Skeletal muscle tissue (tissue), 5 donors: ENCODE data around the gene RPRML. TPM values are rescaled to one million over a fixed set of nuclear protein-coding genes. Genes with fewer than 3 reads are reported as not detected.
A peak's percentile ranks its signal among the peaks of the same experiment; 100 is the strongest.

Experiments
- H3K27ac ChIP-seq: one replicate; pipeline ENCODE4 v1.7.0; 2013; ENCODE audit warnings: mild to moderate bottlenecking, low read depth, low read length, inconsistent platforms
- H3K27me3 ChIP-seq, 3 donors: one replicate each; pipeline ENCODE4 v1.7.0; 2013; ENCODE audit warnings: low read length in 3 of 3; ENCODE audit not compliant: control insufficient read depth in 3 of 3, insufficient read depth in 3 of 3
- H3K36me3 ChIP-seq, 3 donors: one replicate each; pipeline ENCODE4 v1.7.0; 2013; ENCODE audit warnings: low read length in 3 of 3; ENCODE audit not compliant: control insufficient read depth in 3 of 3, insufficient read depth in 3 of 3
- H3K4me1 ChIP-seq, 3 donors: one replicate each; pipeline ENCODE4 v1.7.0; 2013; ENCODE audit warnings: low read length in 3 of 3, mild to moderate bottlenecking in 3 of 3; ENCODE audit not compliant: control insufficient read depth in 3 of 3, insufficient read depth in 3 of 3
- H3K4me3 ChIP-seq, 3 donors: one replicate each; pipeline ENCODE4 v1.7.0; 2013; ENCODE audit warnings: low read length in 3 of 3
- H3K9ac ChIP-seq, 3 donors: one replicate each; pipeline ENCODE4 v1.7.0; 2013; ENCODE audit warnings: low read length in 3 of 3, mild to moderate bottlenecking in 3 of 3, moderate library complexity in 2 of 3, low read depth in 1 of 3
- H3K9me3 ChIP-seq, 3 donors: one replicate each; pipeline ENCODE4 v1.7.0; 2013; ENCODE audit warnings: low read length in 3 of 3; ENCODE audit not compliant: control insufficient read depth in 3 of 3
- small RNA-seq: library from RNA; depleted of rRNA; stranded (forward); fragments of <200 nt; gene quantifications from one replicate; pipeline ENCODE3, GENCODE V24; 2014
- total RNA-seq: library from RNA; depleted of rRNA; stranded (reverse); fragments of >200 nt; gene quantifications from one replicate; pipeline ENCODE4 v1.2.3, GENCODE V29; 2014
- donor health status: Osteomylitis.

Gene RPRML
- total RNA-seq, 1 donor from 2014 or later = not detected

- no peak overlapping the region for H3K4me3 ChIP-seq
- peaks cover 37 to 46% (median 39%) of the 10 kb centered on the region in 3 donors for H3K36me3 ChIP-seq
- peaks cover 0 to 8% (median 3%) of the 10 kb centered on the region in 3 donors for H3K27me3 ChIP-seq
- H3K27ac ChIP-seq = no peak overlapping the region
- H3K9me3 ChIP-seq = no peaks in the 10 kb centered on the region
- H3K4me1 ChIP-seq = peaks cover 9 to 21% (median 17%) of the 10 kb centered on the region in 3 donors
- H3K9ac ChIP-seq = peak overlapping the region in 1 of 3 donors; percentile 33
Observed at GRCh38 chr17:46940692-46941404, 38.2 kb downstream of the RPRML start.

DNA sequence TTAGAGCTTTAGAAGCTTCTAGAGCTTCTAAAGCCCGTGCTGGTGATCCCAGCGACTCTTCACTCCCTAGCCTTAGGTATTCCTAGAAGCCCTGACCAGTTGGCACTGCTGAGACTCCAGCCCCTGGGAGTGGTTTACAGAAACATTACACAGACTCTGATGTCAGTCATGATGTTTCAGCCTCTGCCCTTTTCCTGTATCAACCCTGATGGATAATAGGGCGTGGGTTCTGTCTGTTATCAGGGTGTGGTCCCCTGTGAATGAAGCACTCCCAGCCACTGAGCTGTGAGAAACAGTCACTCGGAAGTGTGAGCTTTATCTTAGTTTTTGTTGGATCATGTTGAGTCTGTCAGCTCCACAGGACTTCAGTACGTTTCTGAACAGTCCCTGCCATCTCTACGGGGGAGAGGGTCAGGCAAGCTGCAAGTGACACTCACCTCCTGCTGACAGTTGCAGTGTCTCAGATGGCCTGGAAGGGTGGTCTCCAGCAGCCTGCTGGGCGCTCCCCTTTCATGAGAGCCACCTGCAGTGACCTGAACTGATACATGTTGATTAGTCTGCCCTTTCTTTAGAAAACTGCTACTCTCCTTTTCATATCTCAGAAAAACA is 43.3 kb downstream of the RPRML start:
- no peaks in the 10 kb centered on the region for H3K9me3 ChIP-seq
- H3K9ac ChIP-seq = no peak overlapping the region
- no peak overlapping the region for H3K27ac ChIP-seq
- no peaks in the 10 kb centered on the region for H3K4me1 ChIP-seq
- H3K27me3 ChIP-seq = no peaks in the 10 kb centered on the region
- H3K4me3 ChIP-seq = no peak overlapping the region
- H3K36me3 ChIP-seq = peaks cover 83 to 95% (median 86%) of the 10 kb centered on the region in 3 donors

DNA sequence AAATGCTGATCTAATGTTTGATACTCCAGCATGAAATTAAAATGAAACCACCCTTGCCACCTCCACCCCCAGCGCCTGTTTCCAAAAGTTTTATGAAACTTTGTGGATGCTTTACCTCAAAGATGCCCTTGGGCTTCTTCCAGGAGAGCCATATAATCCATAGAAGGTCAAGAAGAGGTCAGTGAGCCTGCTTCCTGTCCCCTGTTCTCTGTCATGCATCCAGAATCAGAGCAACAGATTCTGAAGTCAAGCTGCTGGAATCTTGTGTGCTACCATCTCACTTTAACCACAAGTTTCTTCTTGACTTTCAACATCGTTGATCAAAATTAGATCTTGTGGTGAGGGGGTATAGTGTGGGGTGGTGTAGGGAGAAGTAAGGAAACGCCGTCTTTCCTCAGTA is 47.5 kb downstream of the RPRML start:
- Histone ChIP-seq H3K4me3 (no peak overlapping the region), H3K9ac (no peak overlapping the region), H3K27ac (no peak overlapping the region), H3K9me3 (no peaks in the 10 kb centered on the region), H3K27me3 (no peaks in the 10 kb centered on the region), H3K36me3 (peaks cover 56 to 65% (median 62%) of the 10 kb centered on the region in 3 donors), H3K4me1 (peaks cover 0 to 9% (median 3%) of the 10 kb centered on the region in 3 donors)

DNA sequence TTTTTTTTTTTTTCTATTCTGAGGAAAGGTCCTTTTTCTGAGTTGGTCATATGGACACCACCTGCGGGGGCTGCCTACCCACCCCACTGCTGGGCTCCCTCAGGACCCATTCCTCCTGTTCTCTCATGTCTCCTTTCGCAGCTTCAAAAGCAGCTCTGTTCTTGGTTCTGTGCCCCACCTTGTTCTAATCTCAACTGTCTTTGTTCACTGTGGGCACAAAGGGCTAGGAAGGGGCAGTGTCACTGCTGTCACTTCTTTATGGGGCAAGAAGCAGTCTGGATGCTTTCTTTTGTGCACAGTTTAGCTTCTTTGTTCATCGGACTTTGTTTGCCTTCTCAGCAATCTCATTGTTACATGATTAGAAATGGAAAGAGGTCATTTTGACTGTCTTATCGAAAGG is 49.0 kb downstream of the RPRML start:
- no peaks in the 10 kb centered on the region for H3K27me3 ChIP-seq
- H3K4me1 ChIP-seq = peaks cover 2 to 19% (median 3%) of the 10 kb centered on the region in 3 donors
- no peak overlapping the region for H3K9ac ChIP-seq
- H3K4me3 ChIP-seq = no peak overlapping the region
- peaks cover 41 to 53% (median 47%) of the 10 kb centered on the region in 3 donors for H3K36me3 ChIP-seq
- no peaks in the 10 kb centered on the region for H3K9me3 ChIP-seq
- H3K27ac ChIP-seq = no peak overlapping the region

DNA sequence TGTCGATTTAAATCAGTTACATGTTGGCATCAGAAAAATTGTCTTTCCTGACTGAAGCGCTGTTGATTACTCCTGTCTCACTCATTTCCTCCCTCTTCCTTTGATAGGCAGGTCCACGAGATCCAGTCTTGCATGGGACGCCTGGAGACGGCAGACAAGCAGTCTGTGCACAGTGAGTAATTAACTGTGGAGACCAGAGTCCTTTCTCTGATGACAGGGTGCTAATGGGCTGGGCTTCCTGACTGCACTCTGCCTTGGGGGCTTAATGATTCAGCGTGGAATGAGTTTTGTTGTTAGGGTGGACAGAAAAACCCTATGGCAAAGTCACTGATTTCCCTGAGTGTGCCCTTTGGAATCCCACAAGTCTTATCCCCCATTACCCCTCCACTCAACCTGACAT is 49.6 kb downstream of the RPRML start:
- Histone ChIP-seq H3K36me3 (peaks cover 36 to 46% (median 41%) of the 10 kb centered on the region in 3 donors), H3K4me1 (peaks cover 5 to 19% (median 5%) of the 10 kb centered on the region in 3 donors), H3K9ac (no peak overlapping the region), H3K27me3 (no peaks in the 10 kb centered on the region), H3K4me3 (no peak overlapping the region), H3K27ac (no peak overlapping the region), H3K9me3 (no peaks in the 10 kb centered on the region)

GRCh38 chr17:46928467-46929261 is 50.4 kb downstream of the RPRML start:
- no peaks in the 10 kb centered on the region for H3K27me3 ChIP-seq
- no peak overlapping the region for H3K4me3 ChIP-seq
- H3K9ac ChIP-seq = no peak overlapping the region
- H3K36me3 ChIP-seq = peaks cover 28 to 40% (median 33%) of the 10 kb centered on the region in 3 donors
- no peak overlapping the region for H3K27ac ChIP-seq
- H3K4me1 ChIP-seq = peaks cover 12 to 27% (median 12%) of the 10 kb centered on the region in 3 donors
- no peaks in the 10 kb centered on the region for H3K9me3 ChIP-seq

Small RNA genes within 50 kb of the gene (small RNA-seq; reads per million reads assigned to genes)
- not detected for gene MIR5089

Other genes starting within 250 kb of the RPRML start
- 1.0 TPM for gene WNT3, start 160.6 kb downstream of the RPRML start, total RNA-seq
- not detected for gene WNT9B, start 127.7 kb downstream of the RPRML start, total RNA-seq
- 41.2 TPM for gene GOSR2, start 56.1 kb downstream of the RPRML start, total RNA-seq
- gene CDC27, start 210.0 kb upstream of the RPRML start, total RNA-seq = 71.0 TPM
- gene MYL4, start 230.1 kb upstream of the RPRML start, total RNA-seq = 610 TPM